Kidney glomerular epithelial cell (primary cell): ENCODE measurements around the gene SLC25A25.
"Not testable (repeated sequence)": the region's sequence is repeated elsewhere in the genome, so short reads cannot be mapped to it uniquely, and the experiment has no call there.

Experiments
- DNase-seq: peaks from one replicate; lab custom pipeline; 2025; lab: John Stamatoyannopoulos, UW

Gene SLC25A25

GRCh38 chr9:128051932-128052709, 15.9 kb upstream of the SLC25A25 start:
- no peak for DNase-seq

DNA sequence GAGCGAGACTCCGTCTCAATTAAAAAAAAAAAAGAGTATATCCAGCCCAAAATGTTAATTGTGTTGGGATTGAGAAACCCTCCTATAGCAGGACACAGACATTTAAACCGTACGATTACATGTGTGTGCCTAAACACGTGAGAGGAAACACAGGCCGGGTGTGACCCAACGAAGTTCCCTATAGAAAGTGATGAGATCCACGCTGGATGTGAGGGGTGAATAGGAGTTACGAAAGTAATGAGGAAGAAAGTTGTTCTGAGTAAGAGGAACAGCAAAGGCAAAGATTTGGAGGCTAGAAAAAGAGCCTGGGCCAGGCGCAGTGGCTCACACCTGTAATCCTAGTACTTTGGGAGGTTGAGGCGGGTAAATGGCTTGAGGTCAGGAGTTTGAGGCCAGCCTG, 14.5 kb upstream of the SLC25A25 start:
- DNase-seq: no peak

DNA sequence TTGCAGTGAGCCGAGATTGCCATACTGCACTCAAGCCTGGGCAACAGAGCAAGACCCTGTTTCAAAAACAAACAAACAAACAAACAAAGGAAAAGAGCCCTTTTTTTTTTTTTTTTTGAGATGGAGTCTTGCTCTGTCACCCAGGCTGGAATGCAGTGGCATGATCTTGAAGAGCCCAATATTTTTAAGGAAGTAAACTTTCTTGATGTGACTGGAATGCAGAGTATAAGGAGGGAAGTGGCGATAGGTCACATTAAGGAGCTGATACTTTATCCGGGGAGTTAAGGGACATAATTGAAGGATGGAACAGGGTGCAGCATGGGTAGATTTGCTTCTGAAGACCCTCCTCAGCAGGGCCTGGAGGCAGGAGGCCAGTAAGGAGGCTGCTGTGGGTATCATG, 13.9 kb upstream of the SLC25A25 start:
- DNase-seq: no peak

GRCh38 chr9:128055344-128056040, 12.5 kb upstream of the SLC25A25 start:
- DNase-seq: no peak

DNA sequence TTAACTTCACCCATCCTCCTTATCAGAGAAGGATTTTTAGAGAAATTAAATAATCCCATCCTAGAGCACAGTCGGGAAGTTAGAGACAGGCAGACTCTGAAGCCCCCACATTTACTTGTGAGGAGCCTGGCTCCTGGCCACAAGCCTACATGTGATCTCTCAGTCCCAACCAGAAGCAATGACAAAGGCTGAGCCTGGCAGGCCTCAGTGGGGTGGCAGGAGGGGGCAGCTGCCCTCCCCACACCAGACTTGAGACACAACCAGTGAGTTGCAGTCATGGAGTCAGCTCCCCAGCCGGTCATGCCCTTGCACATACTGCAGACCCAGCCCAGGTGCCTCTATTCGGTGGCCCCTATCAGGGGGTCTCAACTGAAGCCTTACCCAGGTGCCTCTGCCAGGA, 11.9 kb upstream of the SLC25A25 start:
- no peak for DNase-seq

DNA sequence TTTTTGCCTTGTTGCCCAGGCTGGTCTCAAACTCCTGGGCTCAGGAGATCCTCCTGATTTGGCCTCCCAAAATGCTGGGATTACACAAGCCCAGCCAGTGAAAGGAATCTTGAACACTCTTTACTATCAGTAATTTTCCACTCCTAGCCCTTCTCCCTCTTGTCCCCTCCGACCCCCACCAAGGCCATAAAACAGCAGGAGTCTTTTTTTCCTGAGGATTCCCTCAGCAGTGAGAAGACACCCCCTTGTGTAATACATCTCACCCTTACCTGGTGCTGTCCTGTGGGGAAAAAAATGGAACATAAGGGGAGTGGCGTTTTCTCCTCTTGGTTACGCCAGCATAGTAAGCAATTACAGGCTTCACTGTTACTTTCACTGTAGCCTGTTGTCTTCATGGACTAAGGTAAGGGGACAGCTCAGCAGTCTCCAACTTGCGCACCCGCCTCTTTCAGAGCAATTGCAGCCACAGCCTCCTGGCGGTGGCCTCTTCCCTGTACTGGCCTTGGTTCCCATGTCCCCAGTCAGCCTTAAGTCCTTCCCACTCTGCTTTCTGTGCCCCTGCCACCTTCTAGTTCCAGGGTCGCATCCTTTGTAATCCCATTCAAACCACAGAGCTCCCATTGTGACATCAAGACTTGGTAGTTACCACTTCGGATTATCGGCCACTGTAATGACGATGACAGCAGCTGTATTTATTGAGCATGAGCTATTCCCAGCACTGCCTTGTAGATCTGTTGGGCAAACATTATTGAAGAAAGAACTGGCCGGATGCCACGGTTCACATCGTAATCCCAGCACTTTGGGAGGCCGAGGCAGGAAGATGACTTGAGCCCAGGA, 10.9 kb upstream of the SLC25A25 start:
- DNase-seq: no peak

GRCh38 chr9:128057724-128058409, 10.2 kb upstream of the SLC25A25 start:
- DNase-seq: no peak

DNA sequence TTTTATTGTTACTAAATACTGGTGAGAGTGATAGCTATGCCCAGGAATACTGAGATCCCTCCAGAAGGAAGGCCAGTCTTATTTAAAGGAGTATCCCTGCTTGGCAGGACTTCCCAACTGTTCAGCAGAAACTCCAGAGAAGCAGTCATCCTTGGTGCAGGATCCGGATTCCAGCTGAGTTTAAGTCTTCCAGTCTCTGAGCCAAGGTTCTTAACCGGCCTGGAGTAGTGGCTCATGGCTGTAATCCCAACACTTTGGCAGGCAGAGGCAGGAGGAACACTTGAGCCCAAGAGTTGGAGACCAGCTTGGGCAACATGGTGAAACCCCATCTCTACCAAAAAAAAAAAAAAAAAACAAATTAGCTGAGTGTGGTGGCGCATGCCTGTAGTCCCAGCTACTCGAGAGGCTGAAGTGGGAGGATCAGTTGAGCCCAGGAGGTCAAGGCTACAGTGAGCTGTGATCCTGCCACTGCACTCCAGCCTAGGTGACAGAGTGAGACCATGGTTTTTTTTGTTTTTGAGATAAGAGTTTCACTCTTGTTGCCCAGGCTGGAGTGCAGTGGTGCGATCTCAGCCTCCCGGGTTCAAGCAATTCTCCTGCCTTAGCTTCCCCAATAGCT, 8.6 kb upstream of the SLC25A25 start:
- no peak for DNase-seq

GRCh38 chr9:128061275-128061960, 6.6 kb upstream of the SLC25A25 start:
- DNase-seq: no peak

- DNase-seq: no peak
These were observed 5.8 kb upstream of the SLC25A25 start for GRCh38 chr9:128062279-128062678.

- DNase-seq: no peak
These were observed 4.9 kb upstream of the SLC25A25 start for GRCh38 chr9:128062846-128063831.

DNA sequence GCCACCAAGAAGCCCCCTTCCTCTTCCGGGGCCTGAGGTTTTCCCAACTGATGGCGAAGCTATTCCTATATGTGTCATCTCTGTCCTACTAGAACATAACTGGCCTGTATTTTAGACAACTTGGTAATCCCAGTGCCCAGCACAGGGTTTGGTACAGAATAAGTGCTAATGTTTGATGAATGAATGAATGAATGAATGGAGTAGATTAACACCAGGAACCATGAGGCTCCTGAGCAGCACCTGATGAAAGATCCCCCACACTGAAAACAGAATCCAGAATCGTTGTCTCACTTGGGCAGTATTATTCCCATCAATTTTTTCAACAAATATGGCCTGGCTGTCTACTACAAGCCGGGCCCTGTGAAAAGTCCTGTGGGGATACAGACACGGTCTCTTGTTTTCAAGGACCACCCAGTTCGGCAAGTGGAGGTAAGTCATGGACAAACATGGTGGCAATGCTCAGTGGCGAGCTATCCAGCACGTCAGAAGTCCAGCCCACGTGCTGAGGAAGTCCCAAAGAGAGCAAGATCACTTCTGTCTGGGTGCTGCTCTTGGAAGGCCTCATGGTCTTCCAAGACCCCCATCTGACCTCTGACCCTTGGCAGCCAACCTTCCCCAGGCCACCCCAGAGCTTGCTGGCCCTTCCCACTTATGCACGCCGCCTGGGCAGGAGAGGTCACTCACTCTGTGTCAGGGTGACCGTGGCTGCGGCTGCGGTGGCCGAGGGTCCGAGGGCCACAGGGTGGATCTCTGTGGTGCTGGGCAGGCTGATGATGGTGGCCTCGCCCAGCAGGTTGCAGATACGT, 1.9 kb upstream of the SLC25A25 start:
- DNase-seq: no peak

DNA sequence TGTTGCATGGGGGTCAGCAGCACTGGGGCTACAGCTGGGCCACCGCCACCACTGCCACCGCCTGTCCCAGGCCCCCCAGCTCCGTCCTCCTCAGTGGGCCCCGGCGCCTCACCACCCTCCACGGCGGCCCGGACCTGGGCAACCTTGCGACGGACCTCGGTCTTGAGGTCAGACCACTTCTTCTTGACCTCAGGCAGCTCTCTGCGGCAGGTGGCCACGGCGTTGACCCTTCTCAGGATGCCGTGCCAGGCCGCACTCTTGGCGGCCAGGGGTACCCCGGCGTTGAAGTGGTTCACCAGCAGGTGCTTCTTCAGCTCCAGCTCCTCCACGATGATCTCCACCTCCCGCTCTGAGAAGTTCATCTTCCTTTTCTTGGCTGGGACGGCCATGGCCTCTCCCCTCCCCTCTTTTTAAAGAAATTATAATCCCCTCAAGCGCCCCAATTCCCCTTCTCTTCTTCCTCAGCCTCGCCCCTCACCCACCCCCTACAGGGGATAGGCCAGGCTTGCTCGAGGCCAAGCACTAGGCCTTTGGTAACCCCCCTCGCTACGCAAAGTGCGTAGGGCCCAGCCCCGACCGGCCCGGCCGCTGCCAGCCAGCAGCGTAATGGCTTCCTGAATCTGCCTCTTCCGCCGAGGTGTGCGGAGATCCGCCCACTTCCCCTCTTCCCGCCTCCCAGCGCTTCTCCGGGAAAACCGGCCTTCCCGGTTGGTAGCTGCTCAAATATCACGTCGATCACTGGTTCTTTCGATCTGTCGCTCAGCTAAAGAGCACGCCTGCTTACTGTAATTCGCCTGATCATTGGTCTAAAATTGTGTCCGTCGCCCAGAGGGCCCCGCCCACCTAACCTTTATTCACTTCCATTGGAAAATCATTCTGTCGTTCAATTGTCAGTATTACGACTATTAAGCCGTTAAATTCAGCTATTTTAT, 1.1 kb upstream of the SLC25A25 start, which contains the start of gene NAIF1:
Gene NAIF1 (minus strand): TSS at position 608 of the 932 bp plus-strand sequence. CDS start 219 bp downstream, at position 389.
- peak; percentile 99 for DNase-seq

DNA sequence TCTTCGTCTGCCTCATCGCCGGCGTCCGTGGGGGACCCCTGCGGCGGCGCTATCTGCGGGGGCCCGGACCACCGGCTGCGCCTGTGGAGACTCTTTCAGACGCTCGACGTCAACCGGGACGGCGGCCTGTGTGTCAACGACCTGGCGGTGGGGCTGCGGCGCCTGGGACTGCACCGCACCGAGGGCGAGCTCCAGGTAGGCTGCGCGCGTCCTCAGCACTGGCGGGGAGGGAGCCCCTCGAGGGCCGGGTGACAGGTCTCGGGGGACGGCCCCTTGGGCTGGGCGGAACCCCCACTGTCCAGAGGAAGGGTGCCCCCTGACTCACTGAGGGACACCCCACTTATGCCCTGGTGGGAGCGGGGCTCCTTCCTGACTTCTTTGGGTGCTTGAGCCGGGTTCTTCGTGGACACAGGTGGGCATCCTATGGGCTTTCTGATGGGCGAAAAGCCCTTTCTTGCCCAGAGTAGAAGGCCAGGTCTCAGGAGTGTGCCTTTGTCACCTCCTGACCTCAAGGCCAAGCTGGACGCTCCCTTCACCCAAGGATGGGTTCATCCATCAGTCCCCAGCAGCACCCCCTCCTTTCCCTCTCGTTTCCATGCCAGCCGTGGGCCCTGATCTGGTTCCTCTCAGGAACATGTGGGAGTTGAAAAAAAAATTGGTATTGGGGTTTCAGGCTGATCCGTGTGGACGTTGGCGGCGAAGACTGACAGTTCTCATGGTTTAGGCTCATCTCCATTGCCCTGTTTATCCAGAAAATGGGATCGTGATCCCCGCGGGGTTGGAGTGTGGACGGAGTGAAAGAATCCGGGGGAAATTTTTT, 564 bp downstream of the SLC25A25 start:
- peak; percentile 24 for DNase-seq

DNA sequence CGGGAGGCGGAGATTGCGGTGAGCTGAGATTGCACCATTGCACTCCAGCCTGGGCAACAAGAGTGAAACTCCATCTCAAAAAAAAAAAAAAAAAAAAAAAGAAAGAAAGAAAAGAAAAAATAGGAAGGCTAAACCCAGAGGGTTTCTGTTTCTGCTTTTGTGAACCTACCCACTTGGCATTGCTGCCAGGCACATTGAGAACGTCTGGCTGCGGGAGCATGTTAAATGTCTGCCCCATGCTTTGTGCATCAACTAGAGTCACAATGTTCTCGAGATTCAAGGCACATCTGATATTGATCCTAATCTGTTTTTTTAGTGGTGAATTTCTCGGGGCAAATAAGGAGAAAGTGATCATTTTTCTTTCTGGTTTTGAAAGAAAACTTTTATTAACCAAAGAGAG, 2.8 kb downstream of the SLC25A25 start:
- no peak for DNase-seq

DNA sequence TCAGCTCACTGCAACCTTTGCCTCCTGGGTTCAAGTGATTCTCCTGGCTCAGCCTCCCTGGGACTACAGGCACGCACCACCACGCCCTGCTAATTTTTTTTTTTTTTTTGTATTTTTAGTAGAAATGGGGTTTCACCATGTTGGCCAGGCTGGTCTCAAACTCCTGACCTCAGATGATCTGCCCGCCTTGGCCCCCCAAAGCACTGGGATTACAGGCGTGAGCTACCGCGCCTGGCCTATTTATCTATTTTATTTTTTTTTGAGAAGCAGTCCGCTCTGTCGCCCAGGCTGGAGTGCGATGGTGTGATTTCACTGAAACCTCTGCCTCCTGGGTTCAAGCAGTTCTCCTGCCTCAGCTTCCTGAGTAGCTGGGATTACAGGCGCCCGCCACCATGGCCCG, 3.4 kb downstream of the SLC25A25 start:
- not testable (repeated sequence) for DNase-seq
